ENCODE data around the gene KANSL1.

The KANSL1 gene

DNA sequence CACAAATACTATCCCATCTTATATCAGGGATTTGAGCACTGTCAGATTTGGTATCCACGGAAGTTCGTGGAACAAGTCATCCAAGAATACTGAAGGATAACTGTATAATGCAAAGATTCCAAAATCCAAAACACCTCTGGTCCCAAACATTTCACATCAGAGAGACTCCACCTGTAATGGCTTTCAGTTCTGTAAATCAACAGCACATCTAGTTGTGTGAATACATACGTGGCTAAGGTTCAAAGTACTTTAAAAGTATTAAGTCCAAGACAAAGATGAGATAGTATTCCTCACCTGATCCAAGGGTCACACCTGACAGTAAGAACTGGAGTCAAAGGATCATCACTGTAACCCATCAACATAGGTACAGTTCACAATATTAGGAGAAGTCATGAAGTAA, 54.8 kb downstream of the KANSL1 start:
- no peak for DNase-seq (ENCODE audit: low spot score)
- no peaks in the 10 kb centered on the region for H3K9me3 ChIP-seq (ENCODE audit: severe bottlenecking)
- no peaks in the 10 kb centered on the region for H3K27me3 ChIP-seq (ENCODE audit: insufficient read depth, poor library complexity, severe bottlenecking)
- peaks cover 5% of the 10 kb centered on the region for H3K4me1 ChIP-seq (ENCODE audit: insufficient read depth, poor library complexity, severe bottlenecking)
- H3K36me3 ChIP-seq (ENCODE audit: low read depth): 0 out of 2 replicates have a peak, but pooled peaks cover 5% of the 10 kb centered on the region
- no peak overlapping the region for H3K27ac ChIP-seq (ENCODE audit: poor library complexity, severe bottlenecking)
- ATAC-seq (ENCODE audit: low read depth): peak; percentile 8; the same call in 1 of the 3 replicates
- TF ChIP-seq, protein P1, sequence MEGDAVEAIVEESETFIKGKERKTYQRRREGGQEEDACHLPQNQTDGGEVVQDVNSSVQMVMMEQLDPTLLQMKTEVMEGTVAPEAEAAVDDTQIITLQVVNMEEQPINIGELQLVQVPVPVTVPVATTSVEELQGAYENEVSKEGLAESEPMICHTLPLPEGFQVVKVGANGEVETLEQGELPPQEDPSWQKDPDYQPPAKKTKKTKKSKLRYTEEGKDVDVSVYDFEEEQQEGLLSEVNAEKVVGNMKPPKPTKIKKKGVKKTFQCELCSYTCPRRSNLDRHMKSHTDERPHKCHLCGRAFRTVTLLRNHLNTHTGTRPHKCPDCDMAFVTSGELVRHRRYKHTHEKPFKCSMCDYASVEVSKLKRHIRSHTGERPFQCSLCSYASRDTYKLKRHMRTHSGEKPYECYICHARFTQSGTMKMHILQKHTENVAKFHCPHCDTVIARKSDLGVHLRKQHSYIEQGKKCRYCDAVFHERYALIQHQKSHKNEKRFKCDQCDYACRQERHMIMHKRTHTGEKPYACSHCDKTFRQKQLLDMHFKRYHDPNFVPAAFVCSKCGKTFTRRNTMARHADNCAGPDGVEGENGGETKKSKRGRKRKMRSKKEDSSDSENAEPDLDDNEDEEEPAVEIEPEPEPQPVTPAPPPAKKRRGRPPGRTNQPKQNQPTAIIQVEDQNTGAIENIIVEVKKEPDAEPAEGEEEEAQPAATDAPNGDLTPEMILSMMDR (IDR thresholded peaks at IDR 0.05; ENCODE audit: poor library complexity, severe bottlenecking): no peak
- no peak overlapping the region for H3K4me3 ChIP-seq (ENCODE audit: severe bottlenecking)

DNA sequence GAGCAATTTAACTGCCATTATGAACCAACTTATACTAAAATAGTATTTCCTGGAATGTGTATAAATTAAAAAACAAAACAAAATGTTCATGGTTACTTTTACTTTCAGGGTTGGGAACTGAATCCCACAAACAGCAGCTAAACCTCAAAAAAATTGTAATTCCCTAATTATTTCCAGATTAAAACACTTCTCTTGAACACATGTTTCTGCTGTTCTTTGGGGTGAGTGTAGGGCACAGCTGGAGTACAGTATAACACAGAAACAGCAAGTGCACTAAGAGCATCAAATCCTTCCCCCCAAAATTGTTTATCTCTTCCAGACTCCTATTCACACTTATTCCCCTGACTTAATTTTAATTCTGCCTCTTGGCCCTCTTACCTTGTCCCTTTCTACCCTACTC, 56.4 kb downstream of the KANSL1 start:
- H3K36me3 ChIP-seq (ENCODE audit: low read depth): 0 out of 2 replicates have a peak, but pooled peaks cover 5% of the 10 kb centered on the region
- no peak overlapping the region for H3K27ac ChIP-seq (ENCODE audit: poor library complexity, severe bottlenecking)
- ATAC-seq (ENCODE audit: low read depth) (no peak), DNase-seq (ENCODE audit: low spot score) (no peak)
- no peak overlapping the region for H3K4me3 ChIP-seq (ENCODE audit: severe bottlenecking)
- TF ChIP-seq, protein P1 (IDR thresholded peaks at IDR 0.05; ENCODE audit: poor library complexity, severe bottlenecking): no peak
- no peaks in the 10 kb centered on the region for H3K27me3 ChIP-seq (ENCODE audit: insufficient read depth, poor library complexity, severe bottlenecking)
- H3K9me3 ChIP-seq (ENCODE audit: severe bottlenecking): no peaks in the 10 kb centered on the region
- peaks cover 5% of the 10 kb centered on the region for H3K4me1 ChIP-seq (ENCODE audit: insufficient read depth, poor library complexity, severe bottlenecking)

DNA sequence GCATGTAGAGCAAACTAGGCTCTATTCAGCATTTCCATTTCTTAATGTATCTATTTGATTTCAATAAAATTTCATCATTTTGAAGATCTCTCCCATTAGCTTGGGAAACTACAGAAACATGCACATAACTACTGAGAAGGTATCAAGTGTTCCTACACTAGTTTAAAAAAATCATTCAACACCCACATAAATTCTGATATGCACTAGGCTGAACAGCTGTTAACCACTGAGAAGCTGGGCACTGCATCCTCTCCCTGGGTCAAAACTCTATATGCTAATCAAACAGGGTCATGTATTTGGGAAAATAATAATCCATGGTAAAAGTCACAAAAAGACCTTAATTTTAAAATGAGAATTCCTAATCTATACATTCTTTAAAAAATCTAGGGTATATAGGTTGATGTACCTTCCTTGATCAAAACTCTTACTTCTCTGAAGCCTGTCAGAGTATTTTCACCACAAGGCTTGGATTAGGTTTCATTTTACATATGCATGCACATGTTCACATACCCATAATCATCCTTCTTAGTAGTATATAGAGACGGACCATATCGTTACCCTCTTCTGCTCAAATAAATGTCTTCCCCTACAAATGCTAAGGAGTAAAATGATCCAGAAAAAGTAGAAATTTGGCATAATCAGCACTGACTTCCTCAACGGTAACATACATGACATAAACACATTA, 57.2 kb downstream of the KANSL1 start:
- no peak for DNase-seq (ENCODE audit: low spot score)
- Histone ChIP-seq H3K27me3 (ENCODE audit: insufficient read depth, poor library complexity, severe bottlenecking) (no peaks in the 10 kb centered on the region), H3K27ac (ENCODE audit: poor library complexity, severe bottlenecking) (no peak overlapping the region), H3K4me1 (ENCODE audit: insufficient read depth, poor library complexity, severe bottlenecking) (peaks cover 5% of the 10 kb centered on the region), H3K9me3 (ENCODE audit: severe bottlenecking) (no peaks in the 10 kb centered on the region), H3K4me3 (ENCODE audit: severe bottlenecking) (no peak overlapping the region), H3K36me3 (ENCODE audit: low read depth) (0 out of 2 replicates have a peak, but pooled peaks cover 5% of the 10 kb centered on the region)
- ATAC-seq (ENCODE audit: low read depth): no peak
- TF ChIP-seq, protein P1 (IDR thresholded peaks at IDR 0.05; ENCODE audit: poor library complexity, severe bottlenecking): no peak

DNA sequence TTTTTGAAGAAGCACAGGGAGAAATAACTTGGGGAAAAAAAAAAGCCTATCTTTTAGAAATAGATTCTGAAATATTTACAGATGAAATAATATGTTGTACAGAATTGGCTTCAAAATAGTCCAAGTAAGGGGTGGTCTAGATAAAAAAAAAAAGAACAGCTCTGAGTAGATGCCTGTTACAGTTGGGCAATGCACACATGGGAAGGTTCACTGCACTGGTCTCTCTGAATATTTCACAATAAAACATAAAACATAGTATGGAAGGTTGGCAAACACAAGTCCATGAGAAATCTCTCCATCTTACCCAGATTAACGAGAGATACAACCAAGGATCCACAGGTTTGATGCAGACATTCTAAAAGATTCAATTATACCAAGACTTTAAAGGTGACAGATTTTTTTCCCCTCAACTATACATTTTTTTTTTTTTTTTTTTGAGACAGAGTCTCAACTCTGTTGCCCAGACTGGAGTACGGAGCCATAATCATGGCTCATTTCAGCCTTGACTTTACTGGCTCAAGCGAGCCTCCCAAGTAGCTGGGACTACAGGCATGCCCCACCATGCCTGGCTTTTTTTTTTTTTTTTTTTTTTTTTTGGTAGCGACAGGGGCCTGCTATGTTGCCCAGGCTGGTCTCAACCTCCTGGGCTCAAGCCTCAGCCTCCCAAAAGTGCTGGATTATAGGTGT, 58.0 kb downstream of the KANSL1 start:
- ATAC-seq (ENCODE audit: low read depth): no peak

More for the DNA sequence above, 58.0 kb downstream of the KANSL1 start:
- H3K4me3 ChIP-seq (ENCODE audit: severe bottlenecking): no peak overlapping the region
- H3K9me3 ChIP-seq (ENCODE audit: severe bottlenecking): no peaks in the 10 kb centered on the region
- TF ChIP-seq, protein P1 (IDR thresholded peaks at IDR 0.05; ENCODE audit: poor library complexity, severe bottlenecking): no peak
- no peaks in the 10 kb centered on the region for H3K27me3 ChIP-seq (ENCODE audit: insufficient read depth, poor library complexity, severe bottlenecking)
- DNase-seq (ENCODE audit: low spot score): no peak
- H3K4me1 ChIP-seq (ENCODE audit: insufficient read depth, poor library complexity, severe bottlenecking): peaks cover 5% of the 10 kb centered on the region
- no peak overlapping the region for H3K27ac ChIP-seq (ENCODE audit: poor library complexity, severe bottlenecking)
- 0 out of 2 replicates have a peak, but pooled peaks cover 5% of the 10 kb centered on the region for H3K36me3 ChIP-seq (ENCODE audit: low read depth)

All from RWPE2 (cell line).